Chondrocyte (in vitro differentiated cells): ENCODE measurements around the gene HRG. TPM values are rescaled to one million over a fixed set of nuclear protein-coding genes. Genes with fewer than 3 reads are reported as not detected.

Source experiments
- DNase-seq: peaks from one replicate; pipeline ENCODE4 v3.0.0; 2021; ENCODE audit warnings: mixed read lengths, low spot score
- H3K27ac Mint-ChIP-seq: one replicate; pipeline ENCODE4 v1.8.0; 2021; ENCODE audit warnings: mild to moderate bottlenecking, moderate library complexity, mixed read lengths; ENCODE audit not compliant: unreplicated experiment
- H3K27me3 Mint-ChIP-seq: 2 replicates; pipeline ENCODE4 v1.8.0; 2021; ENCODE audit warnings: low read depth, mixed read lengths
- H3K36me3 Mint-ChIP-seq: 2 replicates; pipeline ENCODE4 v1.8.0; 2021; ENCODE audit warnings: low read depth, mixed read lengths
- H3K4me1 Mint-ChIP-seq: 2 replicates; pipeline ENCODE4 v1.8.0; 2021; ENCODE audit warnings: low read depth, mild to moderate bottlenecking, mixed read lengths
- H3K4me3 Mint-ChIP-seq: one replicate; pipeline ENCODE4 v1.8.0; 2021; ENCODE audit warnings: mild to moderate bottlenecking, moderate library complexity, mixed read lengths; ENCODE audit not compliant: unreplicated experiment
- H3K9me3 Mint-ChIP-seq: 2 replicates; pipeline ENCODE4 v1.8.0; 2021; ENCODE audit warnings: low read depth, mixed read lengths
- total RNA-seq: library from RNA; stranded (reverse); gene quantifications from 3 replicates; pipeline ENCODE4 v1.2.1, GENCODE V29; 2021
- TF ChIP-seq, protein P1 (sequence below): fragments of 200-600 bp; sonication (generic); IDR thresholded peaks from 2 replicates; pipeline ENCODE4 v1.5.0; 2021; ENCODE audit warnings: antibody characterized with exemption, mild to moderate bottlenecking, moderate library complexity

HRG gene
- total RNA-seq, 1 donor from 2014 or later = not detected

DNA sequence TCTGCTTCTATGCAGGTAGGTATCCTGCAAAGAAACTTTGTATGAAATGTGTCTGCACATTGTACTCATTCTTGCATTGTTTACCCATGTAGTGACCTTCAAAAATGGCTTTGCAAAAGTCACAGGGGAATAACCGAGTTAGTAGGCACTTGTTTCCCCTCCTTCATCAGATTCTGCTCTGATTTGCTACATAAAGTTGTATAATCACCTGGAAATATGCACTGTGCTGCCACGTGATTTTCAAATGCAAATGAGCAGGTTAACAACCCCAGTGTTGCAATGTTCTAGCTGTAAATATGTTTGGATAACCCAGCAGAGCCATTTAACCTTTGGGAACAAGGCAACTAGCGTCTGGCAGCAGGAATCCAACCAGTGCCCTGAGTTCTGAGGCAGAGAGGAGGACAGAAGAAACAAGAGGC, 51.2 kb downstream of the HRG start, which contains the start of gene KNG1:
Gene KNG1 (plus strand): TSS at position 321 of the 419 bp plus-strand sequence. CDS start 184 bp downstream, outside the sequence.
- no peak within 1 kb of the TSS for H3K27ac Mint-ChIP-seq
- H3K27me3 Mint-ChIP-seq = peaks cover 21% of the 10 kb centered on the region
- TF ChIP-seq, protein P1, sequence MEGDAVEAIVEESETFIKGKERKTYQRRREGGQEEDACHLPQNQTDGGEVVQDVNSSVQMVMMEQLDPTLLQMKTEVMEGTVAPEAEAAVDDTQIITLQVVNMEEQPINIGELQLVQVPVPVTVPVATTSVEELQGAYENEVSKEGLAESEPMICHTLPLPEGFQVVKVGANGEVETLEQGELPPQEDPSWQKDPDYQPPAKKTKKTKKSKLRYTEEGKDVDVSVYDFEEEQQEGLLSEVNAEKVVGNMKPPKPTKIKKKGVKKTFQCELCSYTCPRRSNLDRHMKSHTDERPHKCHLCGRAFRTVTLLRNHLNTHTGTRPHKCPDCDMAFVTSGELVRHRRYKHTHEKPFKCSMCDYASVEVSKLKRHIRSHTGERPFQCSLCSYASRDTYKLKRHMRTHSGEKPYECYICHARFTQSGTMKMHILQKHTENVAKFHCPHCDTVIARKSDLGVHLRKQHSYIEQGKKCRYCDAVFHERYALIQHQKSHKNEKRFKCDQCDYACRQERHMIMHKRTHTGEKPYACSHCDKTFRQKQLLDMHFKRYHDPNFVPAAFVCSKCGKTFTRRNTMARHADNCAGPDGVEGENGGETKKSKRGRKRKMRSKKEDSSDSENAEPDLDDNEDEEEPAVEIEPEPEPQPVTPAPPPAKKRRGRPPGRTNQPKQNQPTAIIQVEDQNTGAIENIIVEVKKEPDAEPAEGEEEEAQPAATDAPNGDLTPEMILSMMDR = no peak
- no peaks in the 10 kb centered on the region for H3K36me3 Mint-ChIP-seq
- no peaks in the 10 kb centered on the region for H3K9me3 Mint-ChIP-seq
- no peak within 1 kb of the TSS for H3K4me3 Mint-ChIP-seq
- DNase-seq = no peak
- no peaks in the 10 kb centered on the region for H3K4me1 Mint-ChIP-seq

DNA sequence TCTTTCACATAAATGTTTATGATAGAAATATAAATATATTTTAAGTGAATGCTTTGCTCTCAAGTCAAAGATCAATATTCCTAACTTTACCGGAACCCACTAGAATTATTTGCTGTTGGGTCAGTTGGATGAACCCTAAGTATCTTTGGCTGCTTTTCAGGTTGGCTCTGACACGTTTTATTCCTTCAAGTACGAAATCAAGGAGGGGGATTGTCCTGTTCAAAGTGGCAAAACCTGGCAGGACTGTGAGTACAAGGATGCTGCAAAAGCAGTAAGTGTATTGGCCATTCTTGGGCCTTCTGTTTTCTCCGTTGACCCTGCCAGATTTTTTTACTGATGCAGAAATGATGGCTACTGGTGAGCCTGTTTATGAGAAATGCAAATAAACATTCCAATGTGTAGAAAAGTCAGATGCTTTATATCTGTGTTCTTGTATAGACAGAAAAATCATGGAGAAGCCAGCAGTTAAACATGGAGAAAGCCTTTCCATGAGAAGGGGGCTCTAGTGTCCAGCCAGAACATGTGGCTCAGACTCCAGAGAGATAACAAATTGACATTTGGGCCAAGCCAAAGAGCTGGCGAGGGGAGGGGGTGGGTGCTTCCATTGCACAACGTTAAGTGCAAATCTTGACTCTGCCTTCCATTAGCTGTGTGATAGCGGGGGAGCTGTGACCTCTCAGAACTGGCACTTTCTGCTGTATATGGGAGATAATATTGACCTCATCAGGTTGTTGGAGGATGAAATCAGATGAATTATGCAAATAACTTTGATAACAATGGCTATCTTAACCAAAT, 54.3 kb downstream of the HRG start:
- Mint-ChIP-seq H3K4me1 (no peaks in the 10 kb centered on the region), H3K27ac (no peak overlapping the region), H3K9me3 (no peaks in the 10 kb centered on the region), H3K4me3 (no peak overlapping the region), H3K36me3 (no peaks in the 10 kb centered on the region), H3K27me3 (peaks cover 11% of the 10 kb centered on the region)
- DNase-seq = no peak
- TF ChIP-seq, protein P1 = no peak

DNA sequence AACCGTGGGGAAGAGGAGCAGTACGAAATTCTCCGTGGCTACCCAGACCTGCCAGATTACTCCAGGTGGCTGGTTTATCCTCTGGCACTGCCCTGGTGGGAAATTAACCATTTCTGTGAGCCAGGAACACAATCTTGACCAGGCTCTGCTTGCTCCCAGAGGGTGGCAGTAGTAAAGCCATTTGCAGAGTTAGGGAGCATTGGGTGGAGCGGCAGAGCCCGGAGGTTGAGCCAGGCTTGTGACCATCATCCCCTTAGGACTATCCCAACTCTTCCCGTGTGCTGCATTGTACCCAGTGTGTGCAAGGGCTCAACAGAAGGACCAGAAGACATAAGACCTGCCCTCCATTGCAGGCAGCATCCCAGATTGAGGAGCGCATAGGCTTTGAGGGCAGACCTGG, 56.6 kb downstream of the HRG start:
- H3K4me1 Mint-ChIP-seq = no peaks in the 10 kb centered on the region
- no peak overlapping the region for H3K27ac Mint-ChIP-seq
- H3K27me3 Mint-ChIP-seq = peaks cover 11% of the 10 kb centered on the region
- no peaks in the 10 kb centered on the region for H3K9me3 Mint-ChIP-seq
- no peak overlapping the region for H3K4me3 Mint-ChIP-seq
- H3K36me3 Mint-ChIP-seq = no peaks in the 10 kb centered on the region
- no peak for DNase-seq
- TF ChIP-seq, protein P1 = peak; percentile 29

DNA sequence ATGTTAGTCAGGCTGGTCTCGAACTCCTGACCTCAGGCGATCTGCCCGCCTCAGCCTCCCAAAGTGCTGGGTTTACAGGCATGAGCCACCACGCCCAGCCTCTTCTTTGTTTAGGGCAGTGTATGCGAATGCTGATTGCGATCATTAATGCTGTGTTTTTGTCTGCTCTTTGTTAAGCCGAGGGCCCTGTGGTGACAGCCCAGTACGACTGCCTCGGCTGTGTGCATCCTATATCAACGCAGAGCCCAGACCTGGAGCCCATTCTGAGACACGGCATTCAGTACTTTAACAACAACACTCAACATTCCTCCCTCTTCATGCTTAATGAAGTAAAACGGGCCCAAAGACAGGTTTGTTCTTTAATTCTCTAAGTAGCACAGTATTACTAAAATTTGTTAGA, 59.1 kb downstream of the HRG start:
- Mint-ChIP-seq H3K27ac (no peak overlapping the region), H3K36me3 (no peaks in the 10 kb centered on the region)

More for the DNA sequence above, 59.1 kb downstream of the HRG start:
- no peak for DNase-seq
- no peaks in the 10 kb centered on the region for H3K9me3 Mint-ChIP-seq
- H3K27me3 Mint-ChIP-seq = peaks cover 11% of the 10 kb centered on the region
- no peak overlapping the region for H3K4me3 Mint-ChIP-seq
- TF ChIP-seq, protein P1 = no peak
- no peaks in the 10 kb centered on the region for H3K4me1 Mint-ChIP-seq

Other genes with a start within 250 kb of the HRG start
- 1.7 to 3.1 TPM (median 2.8 TPM) in 3 replicates for gene CRYGS, start 121.6 kb upstream of the HRG start, total RNA-seq
- gene TBCCD1, start 98.7 kb upstream of the HRG start, total RNA-seq = 12.8 to 19.6 TPM (median 13.8 TPM) in 3 replicates
- gene DNAJB11, start 95.3 kb upstream of the HRG start, total RNA-seq = 63.6 to 91.1 TPM (median 67.6 TPM) in 3 replicates
- gene AHSG, start 53.0 kb upstream of the HRG start, total RNA-seq = not detected in 3 replicates
- gene FETUB, start 25.6 kb upstream of the HRG start, total RNA-seq = not detected in 3 replicates
- not detected in 3 replicates for gene KNG1, start 51.3 kb downstream of the HRG start, total RNA-seq
- 311 to 422 TPM (median 322 TPM) in 3 replicates for gene EIF4A2, start 117.6 kb downstream of the HRG start, total RNA-seq
- 12.4 to 24.2 TPM (median 15.8 TPM) in 3 replicates for gene RFC4, start 140.5 kb downstream of the HRG start, total RNA-seq
- 0.05 TPM in 1 of 3 replicates, not detected in the others for gene ADIPOQ, start 176.7 kb downstream of the HRG start, total RNA-seq